Liver (tissue), 9 donors: ENCODE measurements around the gene TAS2R1. TPM values are rescaled to one million over a fixed set of nuclear protein-coding genes. Genes with fewer than 3 reads are reported as not detected.

Experiments used
- DNase-seq: peaks from one replicate; pipeline ENCODE4 v3.0.0-alpha.2; 2017; ENCODE audit warnings: low spot score
- H3K27ac ChIP-seq, 2 donors: one replicate each; pipeline ENCODE4 v1.7.0; 2013; ENCODE audit warnings: inconsistent platforms in 2 of 2, low read length in 2 of 2, control low read depth in 1 of 2, low read depth in 1 of 2, mild to moderate bottlenecking in 1 of 2
- H3K27me3 ChIP-seq, 4 donors: one replicate each; pipeline versions ENCODE4 v1.6.1 to v1.7.0; 2013; ENCODE audit warnings: low read length in 3 of 4, inconsistent platforms in 1 of 4, mild to moderate bottlenecking in 1 of 4, moderate library complexity in 1 of 4; ENCODE audit not compliant: control insufficient read depth in 4 of 4, insufficient read depth in 4 of 4
- H3K36me3 ChIP-seq, 4 donors: one replicate each; pipeline versions ENCODE4 v1.6.1 to v1.7.0; 2013; ENCODE audit warnings: low read length in 3 of 4, mild to moderate bottlenecking in 3 of 4, low read depth in 1 of 4, moderate library complexity in 1 of 4; ENCODE audit not compliant: control insufficient read depth in 4 of 4, insufficient read depth in 3 of 4
- H3K4me1 ChIP-seq, 4 donors: one replicate each; pipeline versions ENCODE4 v1.6.1 to v1.7.0; 2013; ENCODE audit warnings: low read length in 3 of 4, mild to moderate bottlenecking in 3 of 4, moderate library complexity in 1 of 4; ENCODE audit not compliant: control insufficient read depth in 4 of 4, insufficient read depth in 4 of 4
- H3K4me3 ChIP-seq, 3 donors: one replicate each; pipeline versions ENCODE4 v1.6.1 to v1.7.0; 2013; ENCODE audit warnings: low read length in 3 of 3, control low read depth in 1 of 3, low read depth in 1 of 3, mild to moderate bottlenecking in 1 of 3
- H3K9ac ChIP-seq, 2 donors: one replicate each; pipeline ENCODE4 v1.7.0; 2013; ENCODE audit warnings: low read length in 2 of 2, mild to moderate bottlenecking in 2 of 2, moderate library complexity in 2 of 2, control low read depth in 1 of 2, low read depth in 1 of 2
- H3K9me3 ChIP-seq, 4 donors: one replicate each; pipeline versions ENCODE4 v1.6.1 to v1.7.0; 2013; ENCODE audit warnings: low read length in 3 of 4; ENCODE audit not compliant: control insufficient read depth in 4 of 4
- ATF3 ChIP-seq: IDR thresholded peaks from 2 replicates; pipeline ENCODE4 v1.6.1; 2016; ENCODE audit warnings: antibody characterized with exemption
- EGR1 ChIP-seq, 2 donors: IDR thresholded peaks; 2 replicates each; pipeline ENCODE4 v1.6.1; 2016 to 2018; ENCODE audit warnings: antibody characterized with exemption in 2 of 2, low read depth in 2 of 2
- FOXA1 ChIP-seq: IDR thresholded peaks from 2 replicates; pipeline ENCODE4 v1.6.1; 2016; ENCODE audit warnings: antibody characterized with exemption
- FOXA2 ChIP-seq: IDR thresholded peaks from 2 replicates; pipeline ENCODE4 v1.6.1; 2016; ENCODE audit warnings: antibody characterized with exemption
- GABPA ChIP-seq, 2 donors: IDR thresholded peaks in 1 of 2; conservative IDR thresholded peaks in 1 of 2; 2 replicates each; pipeline ENCODE4 v1.6.1; 2016; ENCODE audit warnings: antibody characterized with exemption in 2 of 2, mild to moderate bottlenecking in 1 of 2, moderate library complexity in 1 of 2
- HNF4A ChIP-seq, 2 donors: conservative IDR thresholded peaks; 2 replicates each; pipeline ENCODE4 v1.6.1; 2016; ENCODE audit warnings: antibody characterized with exemption in 2 of 2, mild to moderate bottlenecking in 2 of 2
- JUND ChIP-seq, 2 donors: IDR thresholded peaks; 2 replicates each; pipeline ENCODE4 v1.6.1; 2016; ENCODE audit warnings: antibody characterized with exemption in 2 of 2
- NR2F2 ChIP-seq: IDR thresholded peaks from 2 replicates; pipeline ENCODE4 v1.6.1; 2016; ENCODE audit warnings: antibody characterized with exemption
- SP1 ChIP-seq: IDR thresholded peaks from 2 replicates; pipeline ENCODE4 v1.6.1; 2018; ENCODE audit warnings: antibody characterized with exemption, mild to moderate bottlenecking
- TAF1 ChIP-seq: conservative IDR thresholded peaks from 2 replicates; pipeline ENCODE4 v1.6.1; 2016; ENCODE audit warnings: antibody characterized with exemption, mild to moderate bottlenecking
- ZBTB33 ChIP-seq: IDR thresholded peaks from 2 replicates; pipeline ENCODE4 v1.6.1; 2016; ENCODE audit warnings: antibody characterized with exemption
- WGBS: extraction: QIAGEN DNeasy Blood & Tissue Kit; methylation state at CpG from one replicate; pipeline ENCODE4 v1.1.7; 2013; 5-methylcytosine and 5-hydroxymethylcytosine counted together
- polyA plus RNA-seq, 2 donors: library from polyadenylated mRNA; stranded (reverse) in 1 of 2; unstranded in 1 of 2; fragments of 200-250 nt in 1 of 2; fragments of >200 nt in 1 of 2; fragmentation: Nextera tagmentation in 1 of 2; extraction: Ambion mirVana in 1 of 2; gene quantifications; one replicate each; pipeline versions ENCODE4 v1.2.1 to v1.2.3, GENCODE V29; 2013 to 2015
- total RNA-seq, 2 donors: library from RNA; depleted of rRNA; stranded (reverse); fragments of >200 nt; gene quantifications; one replicate each; pipeline ENCODE4 v1.2.3, GENCODE V29; 2014
- donor health status: healthy.
- donor health status: healthy.
- donor health status: healthy.
- donor health status: healthy.
- donor health status: healthy.

Gene TAS2R1
- total RNA-seq (not detected), polyA plus RNA-seq (not detected)

GRCh38 chr5:9630251-9630650 lies at the start of gene TAS2R1:
TSS of gene TAS2R1 (minus strand) at chr5:9630351. CDS start at chr5:9630032, 319 bp downstream.
- no peaks in the 10 kb centered on the region for H3K36me3 ChIP-seq
- no peak within 1 kb of the TSS for H3K27ac ChIP-seq
- no peaks in the 10 kb centered on the region for H3K27me3 ChIP-seq
- DNase-seq, result no peak
- no peaks in the 10 kb centered on the region for H3K4me1 ChIP-seq
- TF ChIP-seq JUND (IDR thresholded peaks at IDR 0.05) (no peak), HNF4A (conservative IDR thresholded peaks at IDR 0.05) (no peak), EGR1 (IDR thresholded peaks at IDR 0.05; ENCODE audit: low read depth in 2 of 2) (no peak), ZBTB33 (no peak), ATF3 (no peak)
- no peak within 1 kb of the TSS for H3K9ac ChIP-seq
- H3K9me3 ChIP-seq, result no peaks in the 10 kb centered on the region
- H3K4me3 ChIP-seq, result no peak within 1 kb of the TSS
- WGBS, result 87% methylated on average over 1 of the region's 1 CpG

- H3K36me3 ChIP-seq, result no peaks in the 10 kb centered on the region
- H3K9me3 ChIP-seq, result peaks cover 0 to 2% (median 0%) of the 10 kb centered on the region in 4 donors
- no peak overlapping the region for H3K9ac ChIP-seq
- no peak for DNase-seq
- no peak for TF ChIP-seq FOXA2
- no peak for TF ChIP-seq HNF4A (conservative IDR thresholded peaks at IDR 0.05)
- TF ChIP-seq EGR1 (IDR thresholded peaks at IDR 0.05; ENCODE audit: low read depth in 2 of 2), result no peak
- TF ChIP-seq TAF1, result no peak
- TF ChIP-seq ATF3, result no peak
- TF ChIP-seq GABPA (IDR thresholded peaks at IDR 0.05 in 1 of 2, conservative IDR thresholded peaks at IDR 0.05 in 1 of 2), result no peak
- no peak overlapping the region for H3K27ac ChIP-seq
- H3K4me3 ChIP-seq, result no peak overlapping the region
- no peaks in the 10 kb centered on the region for H3K4me1 ChIP-seq
- 0% methylated on average over 1 of the region's 1 CpG for WGBS
- no peaks in the 10 kb centered on the region for H3K27me3 ChIP-seq
These were observed 40.2 kb upstream of the TAS2R1 start for GRCh38 chr5:9670371-9670770.

GRCh38 chr5:9667906-9668305 lies 37.8 kb upstream of the TAS2R1 start:
- DNase-seq, result no peak
- no peak overlapping the region for H3K27ac ChIP-seq
- no peaks in the 10 kb centered on the region for H3K27me3 ChIP-seq
- TF ChIP-seq NR2F2 (no peak), FOXA2 (no peak), FOXA1 (no peak)
- no peaks in the 10 kb centered on the region for H3K36me3 ChIP-seq
- no peaks in the 10 kb centered on the region for H3K4me1 ChIP-seq
- H3K4me3 ChIP-seq, result no peak overlapping the region
- no peak overlapping the region for H3K9ac ChIP-seq
- H3K9me3 ChIP-seq, result peaks cover 0 to 2% (median 0%) of the 10 kb centered on the region in 4 donors
- 69% methylated on average over 2 of the region's 2 CpGs for WGBS

- H3K4me3 ChIP-seq, result no peak overlapping the region
- 80% methylated on average over 6 of the region's 6 CpGs for WGBS
- H3K9ac ChIP-seq, result no peak overlapping the region
- H3K9me3 ChIP-seq, result peaks cover 0 to 2% (median under 1%) of the 10 kb centered on the region in 4 donors
- no peak for DNase-seq
- H3K27ac ChIP-seq, result no peak overlapping the region
- no peak for TF ChIP-seq SP1
- TF ChIP-seq FOXA2, result no peak
- no peak for TF ChIP-seq JUND (IDR thresholded peaks at IDR 0.05)
- no peaks in the 10 kb centered on the region for H3K4me1 ChIP-seq
- no peaks in the 10 kb centered on the region for H3K27me3 ChIP-seq
- no peaks in the 10 kb centered on the region for H3K36me3 ChIP-seq
These were observed 33.7 kb upstream of the TAS2R1 start for GRCh38 chr5:9663891-9664290.
